Mesenchymal stem cell (in vitro differentiated cells and primary cell): ENCODE results near the gene PCDHB16.
"Not testable (repeated sequence)": the region's sequence is repeated elsewhere in the genome, so short reads cannot be mapped to it uniquely, and the experiment has no call there.

Experiments used
- DNase-seq: peaks from one replicate; pipeline ENCODE4 v3.0.0-alpha.2; 2013
- H2AFZ ChIP-seq: one replicate; pipeline ENCODE4 v1.6.1; 2013; ENCODE audit warnings: low read depth, mild to moderate bottlenecking, control low read depth, inconsistent platforms, low read length, moderate library complexity
- H2AK5ac ChIP-seq: 2 replicates; pipeline ENCODE4 v1.6.1; 2013; ENCODE audit warnings: low read length, moderate library complexity, mild to moderate bottlenecking, inconsistent platforms; ENCODE audit not compliant: severe bottlenecking
- H2BK120ac ChIP-seq: one replicate; pipeline ENCODE4 v1.6.1; 2013; ENCODE audit warnings: low read depth, mild to moderate bottlenecking, inconsistent platforms, low read length, moderate library complexity
- H2BK12ac ChIP-seq, 2 experiments: one replicate each; pipeline ENCODE4 v1.6.1; 2013; ENCODE audit warnings: inconsistent platforms in 2 of 2, low read length in 2 of 2, mild to moderate bottlenecking in 2 of 2, moderate library complexity in 2 of 2, control low read depth in 1 of 2
- H2BK15ac ChIP-seq: one replicate; pipeline ENCODE4 v1.6.1; 2013; ENCODE audit warnings: mild to moderate bottlenecking, low read depth, inconsistent platforms; ENCODE audit not compliant: poor library complexity, severe bottlenecking
- H2BK5ac ChIP-seq: 2 replicates; pipeline ENCODE4 v1.6.1; 2013; ENCODE audit warnings: low read depth, mild to moderate bottlenecking, low read length, control low read depth, inconsistent platforms; ENCODE audit not compliant: poor library complexity, severe bottlenecking
- H3K14ac ChIP-seq, 2 experiments: one replicate each; pipeline ENCODE4 v1.6.1; 2013; ENCODE audit warnings: inconsistent platforms in 2 of 2, low read length in 2 of 2, control low read depth in 1 of 2, mild to moderate bottlenecking in 1 of 2, moderate library complexity in 1 of 2
- H3K18ac ChIP-seq, 2 experiments: one replicate each; pipeline ENCODE4 v1.6.1; 2013; ENCODE audit warnings: inconsistent platforms in 2 of 2, low read length in 2 of 2, control low read depth in 1 of 2, low read depth in 1 of 2, mild to moderate bottlenecking in 1 of 2
- H3K23ac ChIP-seq, 2 experiments: one replicate each; pipeline ENCODE4 v1.6.1; 2013; ENCODE audit warnings: inconsistent platforms in 2 of 2, low read length in 2 of 2, mild to moderate bottlenecking in 2 of 2, moderate library complexity in 2 of 2, control low read depth in 1 of 2
- H3K27ac ChIP-seq: 2 replicates; pipeline ENCODE4 v1.5.1; 2013; ENCODE audit warnings: mild to moderate bottlenecking, moderate library complexity, low read length, control low read depth, inconsistent platforms; ENCODE audit not compliant: poor library complexity, severe bottlenecking
- H3K27me3 ChIP-seq, 2 experiments: 2 replicates each; pipeline versions ENCODE4 v1.6.1 to v1.7.0; 2013; ENCODE audit warnings: low read length in 2 of 2, mild to moderate bottlenecking in 2 of 2, moderate library complexity in 2 of 2, control low read depth in 1 of 2, inconsistent platforms in 1 of 2; ENCODE audit not compliant: control insufficient read depth in 1 of 2, insufficient read depth in 1 of 2
- H3K36me3 ChIP-seq, 2 experiments: 2 replicates each; pipeline versions ENCODE4 v1.6.1 to v1.7.0; 2013; ENCODE audit warnings: low read length in 2 of 2, control low read depth in 1 of 2, inconsistent platforms in 1 of 2, low read depth in 1 of 2, mild to moderate bottlenecking in 1 of 2; ENCODE audit not compliant: insufficient read depth in 2 of 2, control insufficient read depth in 1 of 2
- H3K4ac ChIP-seq, 2 experiments: one replicate each; pipeline ENCODE4 v1.6.1; 2013; ENCODE audit warnings: inconsistent platforms in 2 of 2, low read length in 2 of 2, mild to moderate bottlenecking in 2 of 2, moderate library complexity in 2 of 2, control low read depth in 1 of 2, low read depth in 1 of 2
- H3K4me1 ChIP-seq: 2 replicates; pipeline ENCODE4 v1.6.1; 2013; ENCODE audit warnings: low read depth, low read length, control low read depth; ENCODE audit not compliant: control insufficient read depth, insufficient read depth
- H3K4me2 ChIP-seq: 2 replicates; pipeline ENCODE4 v1.6.1; 2013; ENCODE audit warnings: low read length, mild to moderate bottlenecking, inconsistent platforms; ENCODE audit not compliant: poor library complexity, severe bottlenecking
- H3K4me3 ChIP-seq, 2 experiments: 2 replicates each; pipeline versions ENCODE4 v1.5.1 to v1.7.0; 2013; ENCODE audit warnings: low read length in 2 of 2, mild to moderate bottlenecking in 2 of 2, control low read depth in 1 of 2, low read depth in 1 of 2; ENCODE audit not compliant: insufficient read depth in 1 of 2
- H3K79me1 ChIP-seq: replicated peaks from 2 replicates; pipeline ENCODE4 v1.6.1; 2013; ENCODE audit warnings: mild to moderate bottlenecking, control low read depth, low read length, inconsistent platforms; ENCODE audit not compliant: poor library complexity, severe bottlenecking
- H3K9ac ChIP-seq: 2 replicates; pipeline ENCODE4 v1.7.0; 2013; ENCODE audit warnings: mild to moderate bottlenecking, low read length, moderate library complexity
- H3K9me3 ChIP-seq: 2 replicates; pipeline ENCODE4 v1.7.0; 2013; ENCODE audit warnings: mild to moderate bottlenecking, low read length; ENCODE audit not compliant: control insufficient read depth
- H4K8ac ChIP-seq: one replicate; pipeline ENCODE4 v1.6.1; 2013; ENCODE audit warnings: inconsistent platforms, mild to moderate bottlenecking, low read length, moderate library complexity
- H4K91ac ChIP-seq: one replicate; pipeline ENCODE4 v1.6.1; 2013; ENCODE audit warnings: mild to moderate bottlenecking, low read length, inconsistent platforms
- WGBS: methylation state at CpG from one replicate; pipeline ENCODE4 v1.1.7; 2013; ENCODE audit warnings: mixed read lengths; 5-methylcytosine and 5-hydroxymethylcytosine counted together

The PCDHB16 gene

GRCh38 chr5:141172381-141173204, 9.6 kb upstream of the PCDHB16 start, which contains the start of gene PCDHB7:
Gene PCDHB7, plus strand, starts transcription at chr5:141172644. Its CDS starts 192 bp downstream, at chr5:141172836.
- H3K79me1 ChIP-seq: no peaks in the 10 kb centered on the region
- WGBS: 76% methylated on average over 20 of the region's 20 CpGs

GRCh38 chr5:141174291-141175104, 7.7 kb upstream of the PCDHB16 start:
- not testable (repeated sequence) for H3K23ac ChIP-seq

More at GRCh38 chr5:141172381-141173204, 9.6 kb upstream of the PCDHB16 start, which contains the start of gene PCDHB7:
- H3K27ac ChIP-seq: no peak within 1 kb of the TSS
- no peak within 1 kb of the TSS for H3K4ac ChIP-seq
- no peak within 1 kb of the TSS for H2BK12ac ChIP-seq
- no peaks in the 10 kb centered on the region for H3K36me3 ChIP-seq
- no peak within 1 kb of the TSS for H2BK5ac ChIP-seq
- peak within 1 kb of the TSS; percentile 55 for H3K9ac ChIP-seq
- no peaks in the 10 kb centered on the region for H3K27me3 ChIP-seq
- no peak within 1 kb of the TSS for H3K14ac ChIP-seq
- H4K91ac ChIP-seq: no peak within 1 kb of the TSS
- no peak within 1 kb of the TSS for H2BK15ac ChIP-seq
- peak within 1 kb of the TSS in 1 of 2 experiments; percentile 59 for H3K4me3 ChIP-seq
- DNase-seq: peak; percentile 13
- no peak within 1 kb of the TSS for H2AK5ac ChIP-seq
- no peak within 1 kb of the TSS for H3K18ac ChIP-seq
- no peak within 1 kb of the TSS for H3K4me2 ChIP-seq
- no peaks in the 10 kb centered on the region for H3K4me1 ChIP-seq
- H4K8ac ChIP-seq: no peak within 1 kb of the TSS
- H3K9me3 ChIP-seq: peaks cover 61% of the 10 kb centered on the region
- no peak within 1 kb of the TSS for H3K23ac ChIP-seq
- no peak within 1 kb of the TSS for H2BK120ac ChIP-seq
- no peak within 1 kb of the TSS for H2AFZ ChIP-seq

GRCh38 chr5:141175933-141176332, 6.3 kb upstream of the PCDHB16 start:
- 100% methylated on average over 1 of the region's 1 CpG for WGBS
- H3K79me1 ChIP-seq: no peaks in the 10 kb centered on the region
- no peak overlapping the region for H3K18ac ChIP-seq
- H3K9ac ChIP-seq: no peak overlapping the region
- H2BK12ac ChIP-seq: no peak overlapping the region
- no peak overlapping the region for H2BK15ac ChIP-seq
- H3K4me3 ChIP-seq: no peak overlapping the region
- no peak overlapping the region for H2AFZ ChIP-seq
- no peak for DNase-seq
- H3K4ac ChIP-seq: no peak overlapping the region
- H3K36me3 ChIP-seq: no peaks in the 10 kb centered on the region
- H3K14ac ChIP-seq: no peak overlapping the region
- H3K23ac ChIP-seq: no peak overlapping the region
- H2AK5ac ChIP-seq: no peak overlapping the region
- H3K4me2 ChIP-seq: no peak overlapping the region
- H2BK120ac ChIP-seq: no peak overlapping the region
- no peaks in the 10 kb centered on the region for H3K27me3 ChIP-seq
- H2BK5ac ChIP-seq: no peak overlapping the region
- peaks cover 54% of the 10 kb centered on the region for H3K9me3 ChIP-seq
- no peaks in the 10 kb centered on the region for H3K4me1 ChIP-seq
- H4K8ac ChIP-seq: no peak overlapping the region
- no peak overlapping the region for H4K91ac ChIP-seq
- H3K27ac ChIP-seq: no peak overlapping the region

More at GRCh38 chr5:141174291-141175104, 7.7 kb upstream of the PCDHB16 start:
- H2AFZ ChIP-seq, H2BK120ac ChIP-seq, H2BK15ac ChIP-seq, H3K4me3 ChIP-seq, H3K4me1 ChIP-seq, H3K4ac ChIP-seq, H3K4me2 ChIP-seq, H2AK5ac ChIP-seq, DNase-seq, H2BK12ac ChIP-seq, H3K18ac ChIP-seq, H4K8ac ChIP-seq, H3K79me1 ChIP-seq, H3K27me3 ChIP-seq, H2BK5ac ChIP-seq, H4K91ac ChIP-seq, H3K14ac ChIP-seq, H3K27ac ChIP-seq, H3K36me3 ChIP-seq, H3K9ac ChIP-seq: not testable (repeated sequence)
- peaks cover 56% of the 10 kb centered on the region for H3K9me3 ChIP-seq
- 94% methylated on average over 68 of the region's 79 CpGs for WGBS
